DMS153 treated with DMSO at 0.1 percent for 48 hours (cell line): ENCODE results near the gene CYP2S1.
"Not testable (repeated sequence)": the region's sequence is repeated elsewhere in the genome, so short reads cannot be mapped to it uniquely, and the experiment has no call there.

ENCODE experiments used
- DNase-seq: peaks from one replicate; lab custom pipeline; 2025; ENCODE audit not compliant: unreplicated experiment; lab: John Stamatoyannopoulos, UW

Gene CYP2S1

GRCh38 chr19:41226053-41226873 lies 33.2 kb downstream of the CYP2S1 start:
- no peak for DNase-seq

GRCh38 chr19:41226874-41227390 lies 33.9 kb downstream of the CYP2S1 start:
- DNase-seq: no peak

- DNase-seq: no peak
Measured at GRCh38 chr19:41228486-41228885, 35.5 kb downstream of the CYP2S1 start.

- not testable (repeated sequence) for DNase-seq
Measured at GRCh38 chr19:41229338-41229737, 36.3 kb downstream of the CYP2S1 start.

- DNase-seq: no peak
Measured at GRCh38 chr19:41230067-41230857, 37.2 kb downstream of the CYP2S1 start.

GRCh38 chr19:41232686-41233085 lies 39.7 kb downstream of the CYP2S1 start:
- DNase-seq: no peak

- no peak for DNase-seq
Measured at GRCh38 chr19:41233748-41234240, 40.8 kb downstream of the CYP2S1 start.

- no peak for DNase-seq
Measured at GRCh38 chr19:41234512-41235168, 41.6 kb downstream of the CYP2S1 start.

- no peak for DNase-seq
Measured at GRCh38 chr19:41235480-41235879, 42.5 kb downstream of the CYP2S1 start.

GRCh38 chr19:41238244-41238643 lies 45.2 kb downstream of the CYP2S1 start:
- no peak for DNase-seq

GRCh38 chr19:41239363-41239762 lies 46.3 kb downstream of the CYP2S1 start:
- no peak for DNase-seq

- no peak for DNase-seq
Measured at GRCh38 chr19:41239961-41240574, 47.0 kb downstream of the CYP2S1 start.

- no peak for DNase-seq
Measured at GRCh38 chr19:41241859-41242258, 48.8 kb downstream of the CYP2S1 start.

- DNase-seq: no peak
Measured at GRCh38 chr19:41244117-41244516, 51.1 kb downstream of the CYP2S1 start.

GRCh38 chr19:41245843-41246242 lies 52.8 kb downstream of the CYP2S1 start:
- DNase-seq: no peak

GRCh38 chr19:41248895-41249294 lies 55.9 kb downstream of the CYP2S1 start:
- no peak for DNase-seq

- no peak for DNase-seq
Measured at GRCh38 chr19:41249707-41250423, 56.8 kb downstream of the CYP2S1 start.

GRCh38 chr19:41253660-41254059 lies 60.6 kb downstream of the CYP2S1 start:
- no peak for DNase-seq

- no peak for DNase-seq
Measured at GRCh38 chr19:41255171-41255570, 62.2 kb downstream of the CYP2S1 start.
